HG03095 (cell line): ENCODE results near the gene NAP1L1.

Source experiments
- ATAC-seq: cut with Tn5 transposase; IDR thresholded peaks from one replicate; pipeline ENCODE4 v1.9.1; 2021; ENCODE audit warnings: moderate library complexity; ENCODE audit not compliant: unreplicated experiment

NAP1L1 gene

DNA sequence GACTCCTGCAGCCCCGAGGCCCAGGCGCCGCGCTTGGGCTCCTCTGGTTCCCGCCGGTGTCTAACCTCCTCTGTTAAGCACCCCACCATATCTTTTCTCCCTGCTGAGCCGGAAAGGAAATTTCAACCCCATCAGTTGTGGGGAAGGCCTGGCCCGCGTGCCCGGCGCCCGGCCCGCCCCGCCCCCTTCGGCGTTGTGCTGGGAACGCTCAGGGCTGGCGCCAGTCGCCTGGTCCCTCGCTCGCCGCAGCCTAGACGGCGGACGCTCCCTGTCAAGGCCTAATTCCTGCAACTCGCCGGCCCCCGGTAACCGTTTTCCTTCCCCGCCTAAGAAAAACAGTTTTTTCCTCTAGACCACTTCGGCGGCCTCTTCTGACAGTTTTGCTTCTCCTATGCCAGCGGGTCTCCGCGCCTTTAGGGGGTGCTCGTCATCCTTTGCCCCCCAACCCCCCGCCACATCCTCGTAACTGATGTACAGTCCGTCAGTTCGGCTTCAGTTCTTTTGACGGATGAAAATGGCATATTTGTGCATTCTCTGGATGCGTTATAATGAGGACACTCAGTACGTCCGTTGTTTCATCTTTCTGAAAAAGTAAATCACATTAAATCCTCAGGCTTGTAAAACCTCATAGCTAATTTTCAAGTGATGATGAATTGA is 506 bp upstream of the NAP1L1 start:
- peak; percentile 51 for ATAC-seq

DNA sequence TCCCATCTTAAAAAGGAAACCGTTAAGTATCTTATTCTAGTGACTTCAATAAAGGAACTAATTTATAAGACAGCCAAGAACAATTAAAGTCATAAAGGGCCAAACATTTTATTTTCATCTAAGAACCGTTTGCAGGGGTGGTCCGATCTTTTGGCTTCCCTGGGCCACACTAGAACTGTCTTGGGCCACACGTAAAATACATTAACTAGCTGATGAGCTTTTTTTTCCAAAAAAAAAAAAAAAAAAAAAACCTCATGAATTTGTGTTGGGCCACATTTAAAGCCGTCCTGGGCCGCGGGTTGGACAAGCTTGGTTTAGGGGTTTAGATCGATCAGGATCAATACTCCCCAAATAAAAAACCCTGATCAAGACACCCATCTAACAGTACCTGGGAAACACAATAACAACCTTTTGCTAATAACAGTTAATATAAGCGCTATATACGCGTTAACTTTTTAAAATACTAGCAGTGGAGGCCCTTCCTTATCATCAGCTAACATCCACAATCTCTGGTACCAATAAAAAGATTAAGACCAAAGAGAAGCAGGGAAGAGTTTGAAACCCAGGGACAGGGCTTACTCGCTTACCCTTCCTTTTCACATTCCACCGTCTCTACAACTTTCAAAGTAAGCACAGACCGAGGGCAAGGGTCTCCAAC is 1.1 kb downstream of the NAP1L1 start:
- no peak for ATAC-seq

DNA sequence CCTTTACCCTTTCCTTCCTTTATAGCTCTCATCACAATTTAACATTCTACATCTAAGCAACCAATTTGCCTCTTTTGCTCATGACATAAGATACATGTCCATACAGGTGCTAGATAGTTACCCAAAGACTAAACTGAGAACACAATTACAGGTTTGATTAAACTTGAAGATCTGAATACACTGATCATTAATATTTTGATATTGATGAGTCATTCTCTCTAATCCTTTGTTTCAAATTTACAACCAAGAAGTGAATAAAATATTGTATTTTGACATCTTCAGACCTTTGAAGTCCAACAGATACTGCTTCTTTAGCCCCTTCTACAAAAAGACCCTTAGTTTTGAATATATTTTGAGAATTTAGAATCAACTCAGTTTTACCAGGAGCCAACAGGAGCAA is 2.6 kb downstream of the NAP1L1 start:
- ATAC-seq = no peak

DNA sequence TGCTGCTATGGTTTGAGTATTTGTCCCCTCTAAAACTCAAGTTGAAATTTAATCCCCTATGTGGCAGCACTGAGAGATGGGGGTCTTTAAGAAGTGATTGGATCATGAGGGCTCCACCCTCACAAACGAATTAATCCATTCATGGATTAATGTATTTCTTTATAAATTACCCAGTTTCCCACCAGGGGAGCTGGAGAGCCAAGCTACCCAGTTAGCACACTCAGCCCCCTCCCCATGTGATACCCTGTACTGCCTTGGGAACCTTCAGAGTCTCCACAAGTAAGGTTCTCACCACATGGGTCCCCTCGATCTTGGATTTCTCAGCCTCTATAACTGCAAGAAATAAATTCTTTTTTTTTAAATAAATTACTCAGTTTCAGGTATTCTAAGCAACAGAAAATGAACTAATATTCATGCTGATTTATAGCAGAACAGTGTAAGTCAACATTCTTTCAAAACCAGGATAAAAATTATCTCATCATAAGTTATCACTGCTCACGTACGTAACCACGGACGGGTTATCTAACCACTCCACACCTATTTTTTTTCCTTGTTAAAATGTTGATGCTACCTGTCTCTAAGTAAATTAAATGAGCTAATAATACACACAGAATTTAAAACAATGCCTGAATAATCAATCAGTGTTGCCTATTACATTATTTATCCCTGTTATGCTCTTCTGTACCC is 3.6 kb downstream of the NAP1L1 start:
- ATAC-seq = no peak

DNA sequence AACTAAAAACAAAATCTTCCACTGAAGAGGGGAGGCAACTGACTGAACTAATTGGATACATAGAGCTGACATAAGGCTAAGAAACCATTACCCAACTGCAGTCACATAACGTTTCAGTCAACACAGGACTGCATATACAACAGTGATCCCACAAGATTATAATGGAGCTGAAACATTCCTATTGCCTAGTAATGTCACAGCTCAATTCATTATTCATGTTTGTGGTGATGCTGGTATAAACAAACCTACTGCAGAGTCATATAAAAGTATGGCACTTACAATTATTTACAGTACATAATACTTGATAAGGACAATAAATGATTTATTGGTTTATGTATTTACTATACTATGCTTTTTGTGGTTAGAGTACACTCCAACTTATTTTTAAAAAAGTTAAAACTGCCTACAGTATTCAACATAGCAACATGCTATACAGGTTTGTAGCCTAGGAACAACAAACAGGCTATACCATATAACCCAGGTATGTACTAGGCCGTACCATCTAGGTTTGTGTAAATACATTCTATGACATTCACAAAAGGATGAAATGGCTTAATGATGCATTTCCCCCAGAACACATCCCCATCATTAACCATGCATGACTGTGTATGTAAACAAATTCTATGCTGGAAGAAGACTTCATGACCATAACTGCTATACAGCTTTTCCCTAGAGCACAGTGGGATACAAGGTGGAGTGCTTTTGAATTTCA is 4.3 kb downstream of the NAP1L1 start:
- no peak for ATAC-seq

GRCh38 chr12:76078748-76079147 is 5.7 kb downstream of the NAP1L1 start:
- no peak for ATAC-seq

GRCh38 chr12:76075448-76075847 is 9.0 kb downstream of the NAP1L1 start:
- no peak for ATAC-seq

GRCh38 chr12:76074701-76075336 is 9.7 kb downstream of the NAP1L1 start:
- no peak for ATAC-seq

- no peak for ATAC-seq
These were observed 10.9 kb downstream of the NAP1L1 start for GRCh38 chr12:76073561-76073960.

DNA sequence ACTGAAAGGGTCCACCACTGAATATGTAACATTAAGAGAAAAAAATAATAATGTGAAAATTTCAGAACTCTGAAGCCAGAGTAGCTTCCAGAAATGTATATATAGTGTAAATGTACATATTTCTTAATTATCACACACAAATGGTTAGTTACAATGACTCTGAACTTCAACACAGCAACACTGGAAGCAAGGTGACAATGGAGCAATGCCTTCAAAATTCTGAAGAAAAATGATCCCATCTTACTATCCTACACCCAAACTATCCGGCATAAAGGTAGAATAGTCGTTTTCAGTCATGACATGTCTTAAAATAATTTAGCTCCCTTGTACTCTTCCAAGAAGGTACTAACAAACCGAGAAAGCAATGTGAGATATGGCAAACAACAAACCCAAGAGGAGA is 11.9 kb downstream of the NAP1L1 start:
- ATAC-seq = no peak

GRCh38 chr12:76069339-76069738 is 15.1 kb downstream of the NAP1L1 start:
- no peak for ATAC-seq

GRCh38 chr12:76065917-76066316 is 18.6 kb downstream of the NAP1L1 start:
- ATAC-seq = no peak

DNA sequence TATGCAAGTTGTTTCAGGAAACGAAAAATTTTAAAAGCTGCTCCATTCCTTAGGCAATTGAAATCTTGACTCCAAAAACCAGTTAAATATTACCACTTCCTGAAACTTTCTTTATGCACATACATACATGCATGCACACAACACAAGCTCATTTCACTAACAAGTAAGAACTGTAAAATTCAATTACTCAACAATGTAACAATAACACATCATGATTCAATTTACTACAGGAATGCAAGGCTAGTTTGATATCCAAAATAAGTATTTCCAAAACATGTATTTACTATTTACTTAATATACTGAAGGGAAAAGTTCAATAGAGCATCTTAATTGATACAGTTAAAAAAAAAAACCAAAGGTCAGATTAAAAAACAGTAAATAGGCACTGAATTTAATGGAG is 19.6 kb downstream of the NAP1L1 start:
- no peak for ATAC-seq

DNA sequence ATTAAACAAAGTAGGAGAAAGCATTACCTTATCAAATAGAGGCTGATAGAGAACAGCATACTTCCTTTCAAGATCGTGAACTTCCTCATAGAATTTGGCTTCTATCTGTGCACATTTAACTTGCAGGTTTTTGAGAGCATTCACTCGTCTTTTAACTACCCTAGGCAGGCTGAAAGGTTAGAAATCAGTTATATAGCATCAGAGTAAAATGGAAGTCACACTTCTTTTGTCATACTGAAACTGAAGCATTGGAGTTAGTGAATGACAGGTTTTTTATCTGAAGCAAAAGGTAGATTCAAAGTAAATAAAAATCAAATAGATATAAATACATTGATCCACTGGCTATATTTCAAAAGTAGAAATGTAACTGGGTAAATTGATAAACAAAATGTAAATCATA is 24.4 kb downstream of the NAP1L1 start:
- ATAC-seq = no peak

DNA sequence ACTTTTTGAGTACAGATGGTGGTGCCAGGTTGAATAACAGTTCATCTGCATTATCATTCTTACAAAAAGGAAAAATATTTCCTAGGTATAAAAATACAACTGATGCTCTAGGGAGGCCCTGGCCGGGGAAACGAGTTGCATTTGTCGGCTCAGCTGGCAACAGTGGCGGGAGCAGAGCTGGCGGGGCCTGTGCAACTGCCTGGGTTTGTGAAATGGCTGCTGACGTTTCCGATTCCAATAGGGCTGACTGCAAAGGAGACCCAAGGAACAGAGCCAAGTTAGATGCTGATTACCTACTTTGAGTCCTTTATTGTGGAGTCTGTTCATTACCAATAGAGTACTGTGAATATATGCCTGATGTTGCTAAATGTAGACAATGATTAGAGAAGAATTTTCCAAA is 27.2 kb downstream of the NAP1L1 start:
- no peak for ATAC-seq

GRCh38 chr12:76055393-76055792 is 29.1 kb downstream of the NAP1L1 start:
- no peak for ATAC-seq

DNA sequence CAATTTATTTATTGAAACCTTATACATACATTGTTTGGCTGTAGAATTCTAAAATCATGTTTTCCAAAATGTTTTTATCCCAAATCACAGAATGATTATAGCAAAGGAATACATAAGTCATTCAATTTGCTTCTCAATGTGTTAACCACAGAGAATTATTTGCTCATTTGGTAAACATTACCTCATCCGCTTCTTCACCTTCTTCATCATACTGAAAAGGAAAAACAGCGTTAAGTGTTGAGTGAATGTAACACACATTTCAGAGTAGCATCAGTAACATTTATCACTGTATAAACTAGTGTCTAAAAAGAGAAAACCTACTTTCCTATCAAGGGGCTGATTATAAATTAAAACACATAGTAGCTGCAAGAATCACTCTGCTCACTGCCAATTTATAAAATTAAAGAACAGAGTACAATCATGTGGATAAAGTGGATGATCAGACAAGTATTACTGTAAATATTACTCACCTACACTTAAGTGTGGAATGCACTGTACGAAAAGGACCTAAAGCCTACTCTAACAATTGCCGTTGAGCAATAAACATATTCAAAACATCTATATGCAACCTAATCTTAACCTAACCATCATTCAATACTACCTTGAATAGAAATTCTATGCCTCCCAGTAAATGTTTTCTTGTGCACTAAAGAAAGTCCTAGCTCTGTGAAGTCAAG is 34.8 kb downstream of the NAP1L1 start:
- ATAC-seq = no peak

GRCh38 chr12:76047742-76048141 is 36.7 kb downstream of the NAP1L1 start:
- no peak for ATAC-seq

DNA sequence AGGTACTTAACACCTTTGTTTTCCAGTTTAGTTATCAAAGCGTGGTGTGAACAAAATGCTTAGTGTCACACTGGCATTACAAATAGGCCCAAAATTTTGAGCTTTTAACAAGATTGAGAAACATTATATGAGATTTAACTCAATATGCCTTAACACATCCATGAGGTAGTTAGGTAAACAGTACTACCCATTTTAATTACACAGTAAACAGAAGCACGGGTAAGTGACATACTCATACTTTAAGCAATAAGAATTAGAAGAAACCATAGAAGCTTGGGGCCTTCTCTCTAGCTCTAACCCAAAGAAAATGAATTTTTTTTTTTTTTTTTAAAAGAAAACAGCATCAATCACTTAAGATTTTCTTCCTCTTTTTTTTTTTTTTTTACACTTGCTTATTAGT is 37.4 kb downstream of the NAP1L1 start:
- ATAC-seq = no peak

DNA sequence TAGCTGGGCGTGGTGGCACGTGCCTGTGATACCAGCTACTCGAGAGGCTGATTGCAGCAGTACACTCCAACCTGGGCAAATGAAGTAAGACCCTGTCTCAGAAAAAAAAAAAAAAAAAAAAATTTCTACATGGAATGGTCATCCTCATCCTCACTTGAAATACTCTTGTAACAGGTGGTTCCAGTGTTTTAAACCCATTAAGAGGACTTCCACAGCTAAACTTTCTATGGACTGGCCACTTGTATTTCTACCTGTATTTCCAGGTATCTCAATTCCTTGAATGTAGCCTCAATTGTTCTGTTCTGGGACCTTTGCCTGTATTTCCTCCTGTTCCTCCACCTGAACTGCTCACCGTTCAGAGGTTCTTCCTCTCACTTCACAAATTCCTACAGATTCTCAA is 41.1 kb downstream of the NAP1L1 start:
- no peak for ATAC-seq

GRCh38 chr12:76042147-76042546 is 42.3 kb downstream of the NAP1L1 start:
- ATAC-seq = no peak
